Ramos (cell line): ENCODE data around the gene PRR33.
"Not testable (repeated sequence)": the region's sequence is repeated elsewhere in the genome, so short reads cannot be mapped to it uniquely, and the experiment has no call there.

ENCODE experiments used
- in situ Hi-C: fragments of 300-500 bp; cut with MboI; formaldehyde crosslinking; loops from one replicate; pipeline ENCODE4 v1.14.3; 2022; ENCODE audit warnings: low sequenced_read_pairs; ENCODE audit not compliant: unreplicated experiment

The PRR33 gene

DNA sequence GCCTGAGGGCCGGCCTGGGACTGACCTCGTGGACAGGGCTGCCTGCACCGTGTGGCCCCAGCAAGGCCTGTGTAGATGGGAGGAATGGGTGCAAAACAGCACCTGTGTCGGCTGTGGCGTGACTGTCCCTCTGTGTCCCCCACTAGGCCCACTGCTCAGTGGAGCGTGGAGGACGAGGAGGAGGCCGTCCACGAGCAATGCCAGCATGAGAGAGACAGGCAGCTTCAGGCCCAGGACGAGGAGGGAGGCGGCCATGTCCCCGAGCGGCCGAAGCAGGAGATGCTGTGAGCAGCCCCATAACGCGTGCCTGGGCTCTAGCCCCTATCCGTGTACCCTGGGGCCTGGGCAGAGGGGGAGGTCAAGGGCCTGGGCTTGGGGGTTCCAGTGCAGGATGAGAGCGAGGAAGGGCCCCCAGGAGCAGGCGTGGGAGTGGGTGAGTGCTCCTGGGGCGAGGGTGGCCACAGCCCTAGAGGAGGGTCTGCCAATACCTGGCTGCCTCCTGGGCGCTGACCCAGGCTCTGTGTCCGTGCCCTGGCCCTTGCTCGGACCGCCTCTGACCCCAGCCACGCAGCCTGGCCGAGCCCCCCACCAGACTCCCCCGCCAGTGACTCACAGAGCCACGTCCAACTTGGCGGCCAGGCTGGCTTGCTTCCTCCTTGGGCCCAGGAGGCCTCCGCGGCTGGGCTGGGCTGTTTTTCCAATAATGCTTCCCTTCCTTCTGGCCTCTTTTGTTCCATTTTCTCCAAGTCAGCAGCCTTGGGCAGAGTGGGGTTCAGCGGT is 11.6 kb downstream of the PRR33 start:
- in situ Hi-C loops, result loop anchor here (5.0 kb wide), 1 partner anchor 37 kb away; the partner anchor contains the start of gene TNNT3

DNA sequence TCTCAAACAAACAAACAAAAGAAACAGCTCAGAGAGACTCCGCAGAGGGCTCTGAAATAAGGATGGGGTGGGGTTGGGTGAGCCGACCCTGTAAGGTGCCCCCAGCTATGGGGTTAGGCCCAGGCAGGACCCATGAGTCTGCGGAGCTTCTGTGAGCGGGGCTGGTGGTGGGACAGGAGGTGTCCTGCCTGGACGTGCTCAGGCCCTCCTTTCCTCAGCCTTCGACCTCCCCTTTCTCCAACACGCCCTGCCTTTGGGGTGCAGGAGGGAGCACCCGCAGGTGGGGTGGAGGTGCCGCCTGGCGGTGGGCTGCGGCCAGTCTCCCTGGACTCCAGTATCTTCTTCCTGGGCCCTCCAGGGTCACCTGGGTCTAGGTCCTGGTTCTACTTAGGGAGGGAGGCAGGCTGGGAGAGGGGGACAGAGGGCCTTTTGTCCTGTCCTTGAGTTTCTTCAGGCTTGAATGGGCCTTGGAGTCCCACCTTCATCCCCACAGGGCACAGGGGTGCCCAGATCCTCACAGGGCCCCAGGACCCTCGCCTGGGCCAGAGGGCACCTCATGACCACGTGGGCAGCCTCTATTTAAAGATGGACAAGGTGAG is 12.3 kb downstream of the PRR33 start:
- in situ Hi-C loops, result no loop called here

GRCh38 chr11:1878137-1879031 is 13.3 kb downstream of the PRR33 start:
- in situ Hi-C loops, result no loop called here

- in situ Hi-C loops, result no loop called here
Observed at GRCh38 chr11:1877211-1878136, 14.2 kb downstream of the PRR33 start.

DNA sequence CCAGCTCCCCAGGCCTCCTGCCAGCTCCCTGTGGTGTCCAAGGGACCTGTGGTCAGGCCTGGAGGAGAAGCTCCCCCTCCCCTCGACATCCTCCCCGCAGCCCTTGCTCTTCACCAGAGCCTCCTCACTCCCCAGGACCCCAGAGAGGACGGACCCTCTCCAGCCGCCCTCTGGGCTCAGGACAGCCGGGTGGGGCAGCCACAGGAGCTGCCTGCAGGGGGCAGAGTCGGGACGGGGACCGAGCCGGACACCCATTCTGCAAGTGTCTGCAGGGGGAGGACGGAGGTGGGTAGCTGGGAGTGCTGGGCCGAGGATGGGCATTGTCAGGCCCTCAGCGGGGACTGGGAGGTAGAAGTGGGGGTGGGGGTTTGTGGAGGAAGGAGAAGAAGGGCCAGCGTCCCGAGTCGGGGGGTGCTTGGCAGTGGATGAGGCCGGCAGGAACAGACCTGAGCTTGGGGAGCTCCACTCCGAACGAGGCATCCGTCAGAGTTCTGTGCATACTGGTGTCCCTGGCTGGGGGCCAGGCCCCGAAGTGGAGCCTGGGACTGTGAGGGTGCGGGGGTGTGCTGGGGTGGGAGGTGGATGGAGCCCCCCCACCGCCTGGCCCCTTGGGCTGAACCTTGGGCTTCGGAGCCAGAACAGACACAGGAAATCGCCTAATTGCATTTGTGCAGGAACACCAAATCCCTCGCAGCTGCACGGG is 15.2 kb downstream of the PRR33 start:
- in situ Hi-C loops, result no loop called here

DNA sequence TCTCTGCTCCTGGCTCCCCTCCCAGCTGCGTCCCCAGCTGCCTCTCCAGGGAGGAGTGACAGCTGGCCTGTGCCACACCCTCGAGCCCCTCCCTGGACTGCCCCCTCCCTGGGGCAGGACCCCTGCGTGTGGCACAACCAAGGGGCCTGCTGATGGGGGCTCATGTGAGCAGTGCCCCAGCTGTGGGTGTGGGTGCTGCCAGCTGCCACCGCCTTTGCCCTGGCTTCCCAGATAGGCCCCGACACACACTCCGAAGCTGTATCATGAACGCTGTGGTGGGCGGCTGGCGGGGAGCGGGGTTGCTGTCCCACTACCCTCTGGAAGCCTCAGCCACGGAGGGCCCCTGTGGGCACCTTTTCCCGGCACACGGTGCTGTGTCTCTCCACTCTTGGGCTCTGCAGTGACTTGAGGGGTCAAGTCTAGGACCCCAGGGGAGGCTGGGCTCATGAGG is 15.8 kb downstream of the PRR33 start:
- in situ Hi-C loops, result not testable (repeated sequence)

GRCh38 chr11:1875093-1875850 is 16.4 kb downstream of the PRR33 start:
- in situ Hi-C loops, result no loop called here

GRCh38 chr11:1874441-1875092 is 17.1 kb downstream of the PRR33 start:
- in situ Hi-C loops, result not testable (repeated sequence)

DNA sequence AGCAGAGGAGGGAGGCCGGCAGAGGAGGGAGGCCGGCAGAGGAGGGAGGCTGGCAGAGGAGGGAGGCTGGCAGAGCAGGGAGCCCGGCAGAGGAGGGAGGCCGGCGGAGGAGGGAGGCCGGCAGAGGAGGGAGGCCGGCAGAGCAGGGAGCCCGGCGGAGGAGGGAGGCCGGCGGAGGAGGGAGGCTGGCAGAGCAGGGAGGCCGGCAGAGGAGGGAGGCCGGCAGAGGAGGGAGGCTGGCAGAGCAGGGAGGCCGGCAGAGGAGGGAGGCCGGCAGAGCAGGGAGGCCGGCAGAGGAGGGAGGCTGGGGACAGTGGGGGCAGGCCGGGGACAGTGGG is 17.9 kb downstream of the PRR33 start:
- in situ Hi-C loops, result not testable (repeated sequence)

DNA sequence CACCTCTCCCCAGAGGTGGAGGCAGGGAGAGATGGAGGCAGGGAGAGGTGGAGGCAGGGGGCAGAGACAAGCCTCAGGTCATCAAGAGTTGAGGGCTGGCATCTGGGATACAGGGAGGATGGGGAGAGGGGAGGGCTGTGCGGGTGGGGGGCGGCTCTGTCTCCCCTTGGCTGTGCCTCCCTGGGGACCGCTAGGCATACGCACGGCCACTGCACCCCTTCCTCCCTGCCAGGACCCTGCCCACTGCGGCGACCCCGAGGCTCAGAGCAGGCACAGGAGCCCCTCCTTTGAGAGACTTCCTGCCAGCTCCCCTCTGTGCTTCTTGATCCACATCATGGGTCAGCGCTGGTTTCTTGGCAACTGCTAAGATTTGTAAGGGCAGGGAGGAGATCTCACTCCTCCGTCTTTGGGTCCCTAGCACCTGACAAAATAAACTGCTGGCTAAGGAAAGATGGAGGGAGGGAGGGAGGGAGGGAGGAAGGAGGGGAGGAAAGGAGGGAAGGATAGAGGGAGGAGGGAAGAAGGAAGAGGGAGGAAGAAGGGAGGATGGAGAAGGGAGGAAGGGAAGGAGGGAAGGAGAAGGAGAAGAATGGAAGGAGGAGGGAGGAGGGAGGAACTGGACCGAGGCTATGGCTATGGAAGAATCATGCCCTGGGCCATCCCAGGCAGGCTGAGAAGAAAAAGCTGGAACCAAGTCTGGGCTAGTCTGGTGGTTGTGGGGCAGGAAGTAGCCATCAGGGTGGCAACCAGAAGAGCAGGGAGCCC is 18.5 kb downstream of the PRR33 start:
- in situ Hi-C loops, result no loop called here

- in situ Hi-C loops, result no loop called here
Observed at GRCh38 chr11:1872267-1872985, 19.3 kb downstream of the PRR33 start.

DNA sequence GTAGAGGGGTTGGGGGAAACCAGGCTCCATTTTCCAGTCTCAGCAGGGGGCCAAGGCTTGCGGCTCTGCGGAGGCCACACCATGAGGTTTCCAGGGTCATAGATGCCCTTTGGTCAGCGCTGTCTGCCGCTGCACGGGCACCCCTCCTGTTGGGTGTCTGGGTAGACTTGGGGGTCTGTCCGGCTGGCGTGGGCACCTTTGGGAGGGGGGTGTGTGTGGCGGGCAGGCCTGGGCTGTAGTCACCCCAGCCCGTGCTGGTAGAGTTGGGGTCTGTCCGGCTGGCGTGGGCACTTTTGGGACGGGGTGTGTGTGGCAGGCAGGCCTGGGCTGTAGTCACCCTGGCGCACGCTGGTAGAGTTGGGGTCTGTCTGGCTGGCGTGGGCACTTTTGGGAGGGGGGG is 20.2 kb downstream of the PRR33 start:
- in situ Hi-C loops, result no loop called here

DNA sequence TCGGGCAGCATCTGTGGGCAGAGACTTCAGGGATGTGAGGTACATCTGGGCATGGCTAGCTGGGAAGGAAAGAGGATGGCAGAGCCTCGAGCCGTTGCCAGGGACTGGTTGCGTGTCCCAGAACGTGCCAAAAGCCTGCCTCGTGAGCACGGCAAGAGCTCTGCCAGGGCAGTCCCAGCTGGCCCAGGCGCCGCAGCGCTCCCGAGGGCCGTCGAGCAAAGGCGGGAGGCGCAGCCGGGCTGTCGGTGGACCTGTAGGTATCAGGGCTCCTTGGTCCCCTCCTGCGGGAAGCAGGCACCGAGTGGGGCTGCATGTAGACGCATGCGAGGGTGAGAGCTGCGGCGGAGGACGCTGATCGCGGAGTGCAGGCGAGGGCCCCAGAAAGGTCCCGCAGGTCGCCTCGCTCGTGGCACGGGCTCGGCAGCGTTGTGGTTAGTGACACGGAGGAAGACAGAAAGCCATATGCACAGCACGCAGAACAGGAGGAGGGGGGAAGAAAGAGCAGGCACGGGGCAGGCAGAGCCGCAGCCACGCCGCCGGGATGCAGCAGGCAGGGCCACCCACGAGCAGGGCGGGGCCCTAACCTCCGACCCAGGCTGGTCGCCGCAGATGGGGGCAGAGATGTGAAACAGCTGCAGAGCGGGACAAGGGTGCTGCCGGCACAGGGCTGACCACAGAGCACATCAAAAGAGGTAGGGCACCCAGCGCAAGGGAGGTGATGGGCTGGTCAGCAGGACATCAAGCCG is 20.8 kb downstream of the PRR33 start:
- in situ Hi-C loops, result no loop called here

GRCh38 chr11:1870326-1870696 is 21.4 kb downstream of the PRR33 start:
- in situ Hi-C loops, result no loop called here

DNA sequence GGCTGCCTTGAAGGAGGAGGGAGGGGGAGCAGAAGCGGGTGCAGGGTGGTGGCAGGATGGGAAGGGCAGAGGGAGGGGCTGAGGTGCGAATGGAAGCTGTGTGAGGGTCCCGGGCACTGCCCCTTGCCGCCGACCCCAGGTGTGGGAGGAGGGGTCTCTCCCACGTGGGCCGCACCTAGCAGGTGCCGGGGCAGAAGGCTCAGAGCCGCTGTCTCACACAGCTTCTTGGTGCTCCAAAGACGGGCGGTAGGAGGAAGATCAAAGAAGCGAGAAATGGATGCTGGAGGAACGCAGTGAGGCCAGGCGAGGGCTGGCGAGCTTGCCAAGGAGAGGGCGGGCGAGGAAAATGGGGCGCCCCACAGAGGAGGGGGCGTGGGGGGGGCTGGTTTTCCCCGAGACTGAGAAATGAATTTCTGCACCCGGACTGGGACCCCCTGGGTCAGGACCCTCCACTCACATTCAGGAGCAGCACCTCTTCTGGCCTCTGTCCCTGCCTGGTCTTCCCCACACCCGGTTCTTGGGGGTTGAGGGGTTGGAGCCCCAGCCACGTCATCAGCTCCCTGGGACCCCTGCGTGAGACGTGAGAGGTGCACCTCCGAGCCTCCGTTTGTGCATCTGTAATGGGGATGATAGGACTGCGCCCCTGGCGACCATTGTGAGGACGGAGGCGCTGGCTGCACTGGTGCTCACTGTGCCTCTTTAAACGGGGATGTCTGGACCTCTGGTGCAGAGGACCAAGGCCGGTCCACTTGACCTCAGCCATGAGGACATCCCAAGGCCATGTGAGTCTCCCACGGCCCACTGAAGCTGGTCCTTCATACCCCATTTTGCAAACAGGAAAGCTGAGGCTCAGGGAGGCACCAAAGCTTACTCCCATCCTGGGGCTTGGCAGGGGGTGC is 22.0 kb downstream of the PRR33 start:
- in situ Hi-C loops, result no loop called here
